Right renal cortex interstitium (tissue), 3 donors: ENCODE results near the gene LIPC. TPM values are rescaled to one million over a fixed set of nuclear protein-coding genes. Genes with fewer than 3 reads are reported as not detected.

Source experiments
- DNase-seq, 3 donors: peaks; one replicate each; pipeline ENCODE4 v3.0.0-alpha.2; 2013; ENCODE audit warnings: low read depth in 3 of 3, low spot score in 2 of 3
- polyA plus RNA-seq, 3 donors: library from polyadenylated mRNA; unstranded; fragments of 120-200 nt; gene quantifications; one replicate each; pipeline ENCODE4 v1.2.1, GENCODE V29; 2013; ENCODE audit not compliant: insufficient read length in 3 of 3

The LIPC gene
- polyA plus RNA-seq, 3 donors, result 11.8 to 15.5 (median 14.0) TPM

DNA sequence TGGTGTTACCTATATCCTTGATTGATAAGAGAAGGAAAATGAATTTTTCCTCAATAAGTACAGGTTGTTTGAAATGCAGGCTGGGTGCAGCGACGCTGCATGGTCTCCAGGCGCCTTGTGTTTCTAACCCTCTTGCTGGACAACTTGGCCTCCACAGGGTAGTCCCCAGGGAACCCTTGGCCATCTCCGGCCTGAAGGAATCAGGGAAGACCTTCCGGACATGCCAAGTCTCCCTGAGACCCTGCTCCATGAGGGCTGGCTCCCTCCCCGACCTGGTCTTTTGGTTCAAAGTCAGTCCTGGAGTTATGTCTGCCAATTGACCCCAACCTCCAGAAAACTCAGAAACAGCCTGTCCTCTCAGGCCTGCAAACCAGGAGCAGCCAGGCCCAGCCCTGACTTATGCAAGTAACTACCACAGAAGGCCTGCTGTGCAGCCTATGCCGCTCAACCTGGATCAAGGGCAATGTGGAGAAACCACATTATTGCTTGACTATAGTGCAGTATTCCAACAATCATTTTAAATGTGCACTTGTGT, 98.3 kb downstream of the LIPC start:
- no peak for DNase-seq

DNA sequence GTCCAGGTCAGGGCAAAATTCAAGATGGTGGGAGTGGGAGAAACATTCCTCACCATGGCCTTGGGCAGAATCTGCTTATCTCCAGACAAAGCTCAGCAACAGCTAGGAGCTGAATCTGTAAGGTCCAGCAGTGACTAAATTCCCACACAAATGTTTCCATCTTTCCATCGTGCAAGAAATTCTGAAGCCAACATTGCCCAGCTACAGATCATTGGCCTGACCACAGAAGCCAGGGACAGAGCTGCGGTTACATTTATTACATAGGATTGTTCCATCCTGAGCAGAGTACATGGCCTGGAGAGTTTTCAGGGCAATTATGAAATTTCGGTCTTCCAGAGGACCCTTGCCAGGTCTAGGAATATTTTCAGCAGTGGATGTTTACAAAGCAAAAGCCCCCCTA, 100.3 kb downstream of the LIPC start:
- DNase-seq, result no peak

GRCh38 chr15:58534556-58534955, 102.8 kb downstream of the LIPC start:
- no peak for DNase-seq

GRCh38 chr15:58535337-58535736, 103.5 kb downstream of the LIPC start:
- DNase-seq, result no peak

- no peak for DNase-seq
These were observed 104.1 kb downstream of the LIPC start for GRCh38 chr15:58535894-58536293.

GRCh38 chr15:58536414-58536813, 104.6 kb downstream of the LIPC start:
- DNase-seq, result no peak

- no peak for DNase-seq
These were observed 105.2 kb downstream of the LIPC start for GRCh38 chr15:58537033-58537432.

- no peak for DNase-seq
These were observed 106.5 kb downstream of the LIPC start for GRCh38 chr15:58538225-58538727.

DNA sequence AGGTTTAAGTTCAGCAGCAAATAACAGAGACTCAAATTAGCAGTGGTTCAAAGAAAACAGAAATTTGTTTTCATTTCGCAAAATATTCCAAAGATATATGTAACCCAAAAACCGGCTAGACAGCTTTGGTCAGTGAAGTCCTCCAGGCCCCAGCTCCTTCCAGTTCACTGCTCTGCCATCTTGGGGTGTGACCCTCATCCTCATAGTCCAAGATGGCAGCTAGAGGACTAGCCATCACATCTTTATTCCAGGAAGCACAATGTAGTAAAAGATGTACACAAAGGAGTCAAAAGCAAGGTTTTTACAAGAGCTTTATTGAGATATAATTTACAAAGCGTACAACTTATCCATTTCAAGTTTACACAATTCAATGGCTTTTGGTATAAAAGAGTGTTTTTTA, 107.1 kb downstream of the LIPC start:
- no peak for DNase-seq

DNA sequence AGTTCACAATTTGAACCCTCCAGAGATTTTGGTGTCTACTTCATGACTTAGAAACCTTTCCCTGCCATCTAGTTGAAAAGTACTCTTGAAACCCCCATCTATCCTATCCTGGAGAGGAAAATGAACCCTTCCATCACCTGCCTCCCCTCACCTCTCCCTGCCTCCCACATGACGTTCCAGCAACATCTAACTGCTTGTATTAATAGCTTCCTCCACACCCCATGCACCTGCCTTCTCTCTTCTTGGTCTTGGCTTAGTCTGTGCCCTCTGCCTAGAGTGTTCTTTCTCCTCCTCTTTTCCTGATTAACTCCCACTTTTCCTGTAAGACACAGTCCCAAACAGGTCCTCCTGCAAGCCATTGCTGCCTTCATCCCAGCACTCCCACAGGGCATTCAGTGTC, 107.8 kb downstream of the LIPC start:
- no peak for DNase-seq

DNA sequence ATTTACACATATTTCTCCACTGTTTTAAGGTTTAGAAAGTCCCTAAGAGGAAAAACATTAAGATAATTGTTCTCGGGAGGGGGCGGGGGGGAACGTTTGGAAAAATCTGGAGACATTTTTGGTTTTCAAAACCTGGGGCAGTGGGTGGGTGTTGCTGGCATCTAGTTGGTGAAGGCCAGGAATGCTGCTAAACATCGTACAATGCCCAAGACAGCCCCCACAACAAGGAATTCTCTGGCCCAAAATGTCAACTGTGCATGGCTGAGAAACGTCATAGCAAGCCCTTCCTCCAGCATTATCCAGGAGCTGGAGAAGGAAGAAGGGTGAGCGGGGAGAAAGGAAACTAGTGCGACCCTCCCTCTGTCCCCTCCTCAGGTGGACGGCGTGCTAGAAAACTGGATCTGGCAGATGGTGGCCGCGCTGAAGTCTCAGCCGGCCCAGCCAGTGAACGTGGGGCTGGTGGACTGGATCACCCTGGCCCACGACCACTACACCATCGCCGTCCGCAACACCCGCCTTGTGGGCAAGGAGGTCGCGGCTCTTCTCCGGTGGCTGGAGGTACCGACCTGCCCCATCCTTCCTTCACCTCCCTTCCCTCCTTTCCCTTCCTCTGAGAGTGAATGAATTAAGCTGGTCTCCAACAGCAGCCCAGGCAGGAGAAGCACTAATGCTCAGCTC, 109.8 kb downstream of the LIPC start:
- no peak for DNase-seq

GRCh38 chr15:58543664-58544335, 112.0 kb downstream of the LIPC start:
- DNase-seq, result no peak

DNA sequence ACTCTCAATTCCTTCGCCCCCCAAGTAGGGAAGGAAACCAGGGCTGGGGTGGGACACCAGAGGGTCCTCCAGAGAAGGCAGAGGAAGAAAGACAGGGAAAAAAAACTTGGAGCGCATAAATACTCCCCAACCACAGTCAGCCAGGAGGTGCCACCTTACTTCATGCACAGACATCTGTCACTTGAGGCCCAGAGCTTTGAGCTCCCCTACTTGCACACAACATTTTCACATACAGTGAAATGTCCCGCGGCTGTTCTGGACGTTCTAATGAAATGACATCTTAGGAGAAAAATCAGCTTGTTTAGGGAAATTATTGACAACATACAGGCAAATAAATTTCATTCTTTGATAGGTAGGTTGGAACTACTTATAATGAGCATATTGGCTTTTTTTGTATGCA, 113.0 kb downstream of the LIPC start:
- DNase-seq, result no peak

DNA sequence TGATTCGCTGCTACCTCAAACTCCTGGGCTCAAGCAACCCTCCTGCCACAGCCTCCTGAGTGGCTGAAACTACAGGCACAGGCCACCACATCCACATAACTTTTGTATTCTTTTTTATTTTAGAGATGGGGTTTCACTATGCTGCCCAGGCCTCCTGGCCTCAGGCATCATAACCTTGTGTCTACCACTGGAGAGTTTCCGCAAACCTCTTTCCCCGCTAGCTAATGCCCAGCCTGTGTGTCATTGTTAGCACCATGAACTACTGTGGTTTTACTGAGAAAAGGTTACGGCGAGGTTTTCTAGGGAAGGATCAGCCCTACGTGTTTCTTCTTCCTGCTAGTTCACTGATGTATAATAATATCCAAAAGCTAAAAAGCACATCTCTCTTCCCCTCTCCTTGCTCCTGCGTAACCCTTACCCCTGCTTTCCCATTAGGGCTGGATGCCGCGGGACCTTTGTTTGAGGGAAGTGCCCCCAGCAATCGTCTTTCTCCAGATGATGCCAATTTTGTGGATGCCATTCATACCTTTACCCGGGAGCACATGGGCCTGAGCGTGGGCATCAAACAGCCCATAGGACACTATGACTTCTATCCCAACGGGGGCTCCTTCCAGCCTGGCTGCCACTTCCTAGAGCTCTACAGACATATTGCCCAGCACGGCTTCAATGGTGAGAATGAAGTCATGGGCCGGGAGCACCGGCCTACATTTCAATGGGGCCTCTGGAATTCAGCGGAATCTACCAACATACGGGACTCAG, 113.7 kb downstream of the LIPC start:
- no peak for DNase-seq

DNA sequence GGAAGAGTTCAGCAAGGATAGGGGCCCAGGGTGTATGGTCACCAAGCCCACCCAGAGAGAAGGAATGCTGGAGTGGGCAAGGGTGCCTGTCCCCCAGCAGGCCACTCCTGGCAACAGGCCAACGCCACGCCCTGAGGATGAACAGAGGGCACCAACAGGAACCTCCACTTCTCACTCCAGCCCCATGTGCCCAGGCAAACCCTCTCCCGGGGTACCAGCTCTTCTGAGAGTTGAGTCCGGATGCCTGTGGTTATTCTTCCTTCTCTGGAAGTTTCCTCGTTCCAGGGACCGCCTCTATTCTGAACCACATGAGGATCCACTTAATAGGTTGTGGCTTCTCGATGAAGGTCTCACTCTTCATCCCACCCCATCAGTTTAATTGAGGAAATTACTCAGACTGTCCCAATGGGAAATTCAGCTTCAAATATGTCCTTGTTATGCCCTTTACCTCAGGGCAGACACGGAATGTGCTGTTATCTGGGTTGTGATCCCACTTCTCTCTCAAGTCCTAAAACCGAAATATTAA, 114.3 kb downstream of the LIPC start:
- DNase-seq, result no peak

DNA sequence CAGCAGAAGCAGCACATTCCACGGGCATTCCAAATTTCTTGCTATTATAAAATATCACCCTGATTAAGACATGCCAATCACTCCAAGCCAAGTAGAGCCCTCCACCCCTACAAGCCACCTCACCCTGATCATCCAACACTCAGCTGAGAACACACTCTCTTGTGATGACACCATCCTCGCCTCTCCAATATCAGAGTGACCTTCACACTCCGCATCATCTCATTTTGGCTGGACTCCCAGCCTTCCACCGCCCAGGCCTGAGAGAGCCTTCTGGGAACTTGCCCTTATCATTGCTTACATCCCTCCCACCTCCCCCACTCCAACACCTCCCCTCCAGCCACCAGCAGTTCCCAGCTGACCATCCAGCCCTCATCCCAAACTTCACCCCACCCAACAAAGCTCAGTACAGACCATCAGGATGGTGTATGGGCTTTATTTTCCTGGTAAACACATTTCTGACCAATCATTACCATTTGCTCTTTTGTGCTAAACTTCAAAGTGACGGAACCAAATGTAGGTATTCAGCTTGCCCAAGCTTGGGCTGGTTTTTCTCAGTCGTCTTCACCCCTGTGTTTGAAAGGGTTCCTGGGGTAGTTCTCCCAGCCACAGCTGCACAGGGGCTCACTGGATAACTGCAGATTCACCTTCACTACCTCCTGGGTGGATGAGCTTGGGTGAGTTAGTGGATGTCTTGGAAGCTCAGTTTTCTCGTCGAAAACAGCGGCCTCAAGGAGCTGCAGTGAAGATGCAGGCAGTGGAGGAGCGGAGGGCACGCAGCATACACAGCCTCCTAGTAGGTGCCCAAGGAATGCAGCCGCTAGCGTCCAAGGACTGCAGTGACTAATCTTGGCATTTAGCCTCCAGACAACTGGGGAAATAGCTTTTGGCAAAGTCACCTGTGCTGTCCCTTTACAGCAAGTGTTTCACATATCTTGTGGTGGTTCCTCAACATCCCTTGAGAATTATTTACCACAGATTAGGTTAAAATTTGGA, 115.1 kb downstream of the LIPC start:
- DNase-seq, result no peak

GRCh38 chr15:58547628-58548307, 116.0 kb downstream of the LIPC start:
- DNase-seq, result no peak

DNA sequence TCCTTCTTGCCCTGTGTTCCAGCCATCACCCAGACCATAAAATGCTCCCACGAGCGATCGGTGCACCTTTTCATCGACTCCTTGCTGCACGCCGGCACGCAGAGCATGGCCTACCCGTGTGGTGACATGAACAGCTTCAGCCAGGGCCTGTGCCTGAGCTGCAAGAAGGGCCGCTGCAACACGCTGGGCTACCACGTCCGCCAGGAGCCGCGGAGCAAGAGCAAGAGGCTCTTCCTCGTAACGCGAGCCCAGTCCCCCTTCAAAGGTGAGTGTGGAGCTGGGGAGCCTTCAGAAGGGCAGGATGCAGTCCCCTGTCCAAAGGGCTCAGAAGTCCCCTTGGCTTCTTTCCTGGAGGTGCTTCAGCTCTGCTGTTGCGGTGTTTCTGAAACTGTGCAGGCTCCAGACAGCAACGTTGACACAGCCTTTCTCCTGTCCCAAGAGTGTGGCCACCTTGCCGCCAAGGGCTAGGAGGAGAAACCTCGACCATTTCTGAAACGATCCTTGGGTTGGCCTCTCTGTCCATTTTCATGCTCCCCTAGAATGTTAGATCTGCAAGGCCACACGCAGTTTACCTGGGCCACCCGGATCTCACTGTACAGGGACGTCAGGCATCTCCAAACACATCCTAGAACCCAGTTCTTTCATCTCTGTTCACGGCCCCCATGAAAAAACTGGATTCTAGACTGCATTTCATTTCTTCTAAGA, 116.7 kb downstream of the LIPC start:
- DNase-seq, result no peak
